ENCODE data around the gene DEPDC4. TPM values are rescaled to one million over a fixed set of nuclear protein-coding genes. Genes with fewer than 3 reads are reported as not detected.
"Not testable (repeated sequence)": the region's sequence is repeated elsewhere in the genome, so short reads cannot be mapped to it uniquely, and the experiment has no call there.

Gene DEPDC4
- total RNA-seq, 1 donor from 2014 or later = 0.47 TPM

DNA sequence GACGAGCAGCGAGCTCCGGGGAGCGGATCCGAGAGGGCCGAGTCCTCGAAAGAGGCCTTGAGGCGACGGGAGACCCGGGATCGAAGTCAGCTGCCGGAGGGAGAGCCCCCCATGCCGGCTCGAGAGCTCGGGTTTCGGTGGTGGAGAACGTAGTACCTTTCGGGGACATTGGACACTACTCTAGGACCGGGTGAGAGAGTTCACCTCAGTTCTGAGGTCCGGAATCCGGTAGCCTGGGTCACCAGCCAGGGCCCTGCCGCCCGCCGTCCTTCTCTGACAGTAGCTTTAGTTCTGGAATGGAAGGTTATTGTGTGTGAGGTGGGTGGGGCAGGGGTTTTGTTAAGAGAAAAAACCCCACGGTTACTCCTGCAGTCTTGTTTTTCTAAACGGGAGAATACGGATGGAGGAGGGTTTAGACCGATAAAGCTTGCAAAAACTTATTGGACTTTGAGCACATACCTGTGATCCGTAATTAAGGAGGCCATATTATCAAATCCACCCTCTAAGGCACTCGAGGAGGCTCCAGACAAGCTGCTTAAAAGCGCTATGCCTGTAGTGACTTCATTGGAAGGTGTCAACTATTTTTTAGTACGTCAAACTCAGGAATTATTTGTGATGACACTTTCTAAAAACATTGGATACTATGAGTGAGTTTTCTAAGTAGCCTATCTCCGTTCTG lies 863 bp upstream of the DEPDC4 start:
- TF ChIP-seq, protein P1, sequence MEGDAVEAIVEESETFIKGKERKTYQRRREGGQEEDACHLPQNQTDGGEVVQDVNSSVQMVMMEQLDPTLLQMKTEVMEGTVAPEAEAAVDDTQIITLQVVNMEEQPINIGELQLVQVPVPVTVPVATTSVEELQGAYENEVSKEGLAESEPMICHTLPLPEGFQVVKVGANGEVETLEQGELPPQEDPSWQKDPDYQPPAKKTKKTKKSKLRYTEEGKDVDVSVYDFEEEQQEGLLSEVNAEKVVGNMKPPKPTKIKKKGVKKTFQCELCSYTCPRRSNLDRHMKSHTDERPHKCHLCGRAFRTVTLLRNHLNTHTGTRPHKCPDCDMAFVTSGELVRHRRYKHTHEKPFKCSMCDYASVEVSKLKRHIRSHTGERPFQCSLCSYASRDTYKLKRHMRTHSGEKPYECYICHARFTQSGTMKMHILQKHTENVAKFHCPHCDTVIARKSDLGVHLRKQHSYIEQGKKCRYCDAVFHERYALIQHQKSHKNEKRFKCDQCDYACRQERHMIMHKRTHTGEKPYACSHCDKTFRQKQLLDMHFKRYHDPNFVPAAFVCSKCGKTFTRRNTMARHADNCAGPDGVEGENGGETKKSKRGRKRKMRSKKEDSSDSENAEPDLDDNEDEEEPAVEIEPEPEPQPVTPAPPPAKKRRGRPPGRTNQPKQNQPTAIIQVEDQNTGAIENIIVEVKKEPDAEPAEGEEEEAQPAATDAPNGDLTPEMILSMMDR (IDR thresholded peaks at IDR 0.05; ENCODE audit: borderline replicate concordance) = no peak
- Histone ChIP-seq H3K36me3 (no peaks in the 10 kb centered on the region), H3K4me3 (peak overlapping the region; percentile 94), H3K9me3 (replicated peaks) (no peaks in the 10 kb centered on the region), H3K27me3 (ENCODE audit: low read depth) (no peaks in the 10 kb centered on the region), H3K4me1 (peaks cover 60% of the 10 kb centered on the region), H3K27ac (replicated peaks) (peak overlapping the region; percentile 95)
- no peak for DNase-seq
- intact Hi-C loops (cut with micrococcal nuclease) = loop anchor here (10.0 kb wide), 1 partner anchor 133 kb away; no protein-coding TSS in a partner anchor

DNA sequence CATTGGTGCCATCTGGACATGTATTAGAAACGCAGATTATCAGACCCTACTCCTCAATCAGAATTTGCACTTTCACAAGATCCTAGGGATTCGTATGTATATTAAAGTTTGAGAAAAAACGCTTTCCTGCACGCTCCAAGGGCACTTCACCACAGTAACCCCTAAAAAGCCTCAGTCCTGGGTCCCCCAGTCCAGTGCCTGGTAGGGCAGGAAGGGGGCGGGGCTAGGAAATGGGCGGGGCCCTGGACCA lies 369 bp downstream of the DEPDC4 start:
- intact Hi-C loops (cut with micrococcal nuclease) = loop anchor here (10.0 kb wide), 1 partner anchor 132 kb away; no protein-coding TSS in a partner anchor
- no peaks in the 10 kb centered on the region for H3K36me3 ChIP-seq
- no peaks in the 10 kb centered on the region for H3K9me3 ChIP-seq (replicated peaks)
- H3K4me1 ChIP-seq = peaks cover 47% of the 10 kb centered on the region
- peak overlapping the region; percentile 95 for H3K27ac ChIP-seq (replicated peaks)
- no peak for DNase-seq
- peak overlapping the region; percentile 94 for H3K4me3 ChIP-seq
- TF ChIP-seq, protein P1 (IDR thresholded peaks at IDR 0.05; ENCODE audit: borderline replicate concordance) = no peak
- H3K27me3 ChIP-seq (ENCODE audit: low read depth) = no peaks in the 10 kb centered on the region

DNA sequence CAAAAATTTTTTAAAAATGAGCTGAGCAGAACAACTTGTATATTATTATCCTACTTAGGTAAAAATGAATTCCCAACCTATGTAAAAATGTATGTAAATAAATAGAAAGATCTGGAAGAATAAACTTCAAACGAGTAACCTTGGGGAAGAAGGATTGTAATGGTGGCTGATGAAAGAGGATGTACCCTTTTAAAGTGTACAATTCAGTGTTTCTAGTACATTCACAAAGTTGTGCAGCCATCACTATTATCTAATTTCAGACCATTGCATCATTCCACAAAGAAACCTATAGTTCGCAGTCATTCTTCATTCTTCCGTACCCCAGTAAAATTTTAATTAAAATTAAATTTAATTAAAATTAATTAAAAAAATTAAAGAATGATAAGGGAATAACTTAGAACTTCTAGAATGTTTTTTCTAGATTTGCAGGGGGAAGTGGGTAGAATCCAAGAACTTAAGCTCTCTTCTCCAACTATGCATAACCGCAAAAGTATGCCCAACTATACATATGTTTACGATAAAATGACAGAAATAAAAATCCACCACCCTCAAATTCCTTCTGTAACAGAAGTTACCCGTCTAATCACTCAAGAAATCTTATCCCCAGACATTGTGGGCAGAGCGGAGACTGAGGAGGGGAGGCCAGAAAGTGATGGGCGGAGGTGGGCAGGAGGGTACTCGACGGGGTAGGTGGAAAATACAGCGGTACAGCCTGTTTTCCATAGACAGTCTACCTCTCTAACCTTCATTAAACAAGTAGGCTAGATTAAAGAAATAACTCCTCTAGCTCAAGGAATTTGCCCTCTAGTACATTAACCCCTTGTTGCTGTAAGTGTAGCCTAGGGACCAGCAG lies 921 bp downstream of the DEPDC4 start:
- peak overlapping the region; percentile 95 for H3K27ac ChIP-seq (replicated peaks)
- DNase-seq = no peak
- TF ChIP-seq, protein P1 (IDR thresholded peaks at IDR 0.05; ENCODE audit: borderline replicate concordance) = no peak
- no peaks in the 10 kb centered on the region for H3K36me3 ChIP-seq
- intact Hi-C loops (cut with micrococcal nuclease) = loop anchor here (10.0 kb wide), 1 partner anchor 131 kb away; no protein-coding TSS in a partner anchor
- no peaks in the 10 kb centered on the region for H3K9me3 ChIP-seq (replicated peaks)
- H3K27me3 ChIP-seq (ENCODE audit: low read depth) = no peaks in the 10 kb centered on the region
- H3K4me1 ChIP-seq = peaks cover 42% of the 10 kb centered on the region
- H3K4me3 ChIP-seq = peak overlapping the region; percentile 94

DNA sequence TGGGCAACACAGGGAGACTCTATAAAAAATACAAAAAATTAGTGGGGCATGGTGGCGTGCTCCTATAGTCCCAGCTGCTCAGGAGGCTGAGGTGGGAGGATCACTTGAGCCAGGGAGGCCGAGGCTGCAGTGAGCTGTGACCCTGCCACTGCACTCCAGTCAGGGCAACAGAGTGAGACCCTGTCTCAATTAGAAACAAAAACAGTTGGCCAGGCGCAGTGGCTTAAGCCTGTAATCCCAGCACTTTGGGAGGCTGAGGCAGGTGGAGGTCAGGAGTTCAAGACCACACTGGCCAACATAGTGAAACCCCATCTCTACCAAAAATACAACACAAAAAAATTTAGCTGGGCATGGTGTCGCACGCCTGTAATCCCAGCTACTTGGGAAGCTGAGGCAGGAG lies 1.8 kb downstream of the DEPDC4 start:
- not testable (repeated sequence) for H3K27ac ChIP-seq (replicated peaks); H3K27me3 ChIP-seq (ENCODE audit: low read depth); H3K4me3 ChIP-seq; DNase-seq; H3K9me3 ChIP-seq (replicated peaks); H3K36me3 ChIP-seq
- intact Hi-C loops (cut with micrococcal nuclease) = loop anchor here (10.0 kb wide), 1 partner anchor 130 kb away; no protein-coding TSS in a partner anchor
- H3K4me1 ChIP-seq = peaks cover 37% of the 10 kb centered on the region

DNA sequence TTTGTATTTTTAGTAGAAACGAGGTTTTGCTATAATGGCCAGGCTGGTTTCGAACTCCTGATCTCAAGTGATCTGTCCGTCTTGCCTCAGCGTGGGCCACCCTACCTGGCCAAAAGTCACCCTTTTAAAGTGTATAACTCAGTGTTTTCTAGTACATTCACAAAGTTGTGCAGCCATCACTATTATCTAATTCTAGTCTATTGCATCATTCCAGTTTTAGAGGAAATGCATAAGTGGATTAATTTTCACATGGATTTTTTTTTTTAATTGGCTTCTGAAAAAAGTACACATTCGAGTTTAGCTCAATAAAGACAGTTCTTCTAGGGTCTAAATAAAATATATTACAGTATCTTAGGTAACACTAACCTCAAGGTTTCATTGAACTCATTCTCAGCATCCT lies 3.7 kb downstream of the DEPDC4 start:
- H3K4me1 ChIP-seq = peaks cover 17% of the 10 kb centered on the region
- no peaks in the 10 kb centered on the region for H3K9me3 ChIP-seq (replicated peaks)
- no peaks in the 10 kb centered on the region for H3K27me3 ChIP-seq (ENCODE audit: low read depth)
- no peak overlapping the region for H3K27ac ChIP-seq (replicated peaks)
- TF ChIP-seq, protein P1 (IDR thresholded peaks at IDR 0.05; ENCODE audit: borderline replicate concordance) = no peak
- H3K36me3 ChIP-seq = no peaks in the 10 kb centered on the region
- intact Hi-C loops (cut with micrococcal nuclease) = loop anchor here (10.0 kb wide), 1 partner anchor 128 kb away; no protein-coding TSS in a partner anchor
- DNase-seq = no peak
- no peak overlapping the region for H3K4me3 ChIP-seq

DNA sequence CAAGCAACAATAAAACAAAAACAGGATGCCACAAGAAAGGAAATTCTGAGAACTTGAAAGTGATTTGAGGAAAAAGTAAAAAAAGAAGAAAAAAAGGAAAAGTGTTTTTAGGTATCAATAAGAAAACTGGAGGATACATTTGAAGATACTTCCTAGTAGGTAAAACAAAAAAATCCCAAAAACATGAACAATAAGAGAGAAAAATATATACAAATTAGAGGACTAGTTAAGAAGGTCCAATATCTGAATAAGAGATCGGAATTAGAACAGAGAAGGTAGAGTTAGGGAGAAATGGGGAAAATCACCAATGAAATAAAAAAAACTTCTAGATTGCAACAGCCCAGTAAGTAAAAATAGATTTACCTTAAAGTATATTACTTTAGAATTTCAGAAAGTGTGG lies 8.8 kb downstream of the DEPDC4 start:
- DNase-seq = no peak
- no peaks in the 10 kb centered on the region for H3K9me3 ChIP-seq (replicated peaks)
- TF ChIP-seq, protein P1 (IDR thresholded peaks at IDR 0.05; ENCODE audit: borderline replicate concordance) = no peak
- H3K4me3 ChIP-seq = no peak overlapping the region
- intact Hi-C loops (cut with micrococcal nuclease) = no loop called here
- H3K4me1 ChIP-seq = no peaks in the 10 kb centered on the region
- no peaks in the 10 kb centered on the region for H3K36me3 ChIP-seq
- H3K27ac ChIP-seq (replicated peaks) = no peak overlapping the region
- H3K27me3 ChIP-seq (ENCODE audit: low read depth) = no peaks in the 10 kb centered on the region

Data from left ventricle myocardium inferior (tissue), 1 donor.